HL-60 (cell line): ENCODE data around the gene CCDC88B.

Experiments
- DNase-seq, 2 experiments: peaks; one replicate each; pipeline ENCODE4 v3.0.0-alpha.2; 2010 to 2020; ENCODE audit warnings: low read depth in 1 of 2, low spot score in 1 of 2
- H3K27ac ChIP-seq: fragments of 250-450 bp; sonication (Bioruptor Pico); replicated peaks from 2 replicates; pipeline ENCODE4 v1.5.1; 2020; ENCODE audit warnings: mild to moderate bottlenecking, moderate library complexity
- H3K27me3 ChIP-seq: fragments of 250-450 bp; sonication (Bioruptor Pico); 2 replicates; pipeline ENCODE4 v1.5.1; 2021; ENCODE audit warnings: mild to moderate bottlenecking, moderate library complexity; ENCODE audit not compliant: insufficient read depth, poor library complexity, severe bottlenecking
- H3K4me3 ChIP-seq: replicated peaks from 2 replicates; pipeline ENCODE4 v1.5.1; 2011; ENCODE audit warnings: mild to moderate bottlenecking, control low read depth, low read length; ENCODE audit not compliant: insufficient read depth
- GABPA ChIP-seq: IDR thresholded peaks from 2 replicates; pipeline ENCODE4 v1.6.1; 2012; ENCODE audit warnings: low read depth
- POLR2AphosphoS5 ChIP-seq: IDR thresholded peaks from 2 replicates; pipeline ENCODE4 v1.6.1; 2012; ENCODE audit warnings: low read depth
- REST ChIP-seq: IDR thresholded peaks from 2 replicates; pipeline ENCODE4 v1.6.1; 2012; ENCODE audit warnings: low read depth; ENCODE audit not compliant: insufficient replicate concordance
- SPI1 ChIP-seq: IDR thresholded peaks from 2 replicates; pipeline ENCODE4 v1.6.1; 2012; ENCODE audit warnings: low read depth, mild to moderate bottlenecking, borderline replicate concordance
- TF ChIP-seq, protein P1 (sequence below): IDR thresholded peaks from one replicate; pipeline ENCODE4 v1.5.1; 2011; ENCODE audit warnings: low read length, control low read depth, inconsistent platforms; ENCODE audit not compliant: insufficient read depth

Gene CCDC88B

DNA sequence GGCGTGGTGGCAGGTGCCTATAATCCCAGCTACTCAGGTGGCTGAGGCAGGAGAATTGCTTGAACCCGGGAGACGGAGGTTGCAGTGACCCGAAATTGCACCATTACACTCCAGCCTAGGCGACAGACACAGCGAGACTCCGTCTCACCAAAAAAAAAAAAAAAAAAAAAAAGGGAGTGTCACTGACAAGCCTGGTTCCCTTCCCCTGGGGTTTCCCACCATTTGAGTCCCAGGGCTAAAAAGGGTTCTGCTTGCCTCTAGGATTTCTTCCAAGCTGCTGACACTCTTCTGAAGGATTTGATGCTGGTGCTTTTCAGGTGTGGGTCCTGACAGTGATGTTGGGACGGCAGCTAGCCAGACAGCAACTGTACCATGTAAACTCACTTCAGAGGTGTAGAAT, 1.3 kb upstream of the CCDC88B start:
- no peak overlapping the region for H3K4me3 ChIP-seq
- no peaks in the 10 kb centered on the region for H3K27me3 ChIP-seq
- peak overlapping the region; percentile 88 for H3K27ac ChIP-seq
- no peak for DNase-seq
- no peak for TF ChIP-seq GABPA
- TF ChIP-seq, protein P1, sequence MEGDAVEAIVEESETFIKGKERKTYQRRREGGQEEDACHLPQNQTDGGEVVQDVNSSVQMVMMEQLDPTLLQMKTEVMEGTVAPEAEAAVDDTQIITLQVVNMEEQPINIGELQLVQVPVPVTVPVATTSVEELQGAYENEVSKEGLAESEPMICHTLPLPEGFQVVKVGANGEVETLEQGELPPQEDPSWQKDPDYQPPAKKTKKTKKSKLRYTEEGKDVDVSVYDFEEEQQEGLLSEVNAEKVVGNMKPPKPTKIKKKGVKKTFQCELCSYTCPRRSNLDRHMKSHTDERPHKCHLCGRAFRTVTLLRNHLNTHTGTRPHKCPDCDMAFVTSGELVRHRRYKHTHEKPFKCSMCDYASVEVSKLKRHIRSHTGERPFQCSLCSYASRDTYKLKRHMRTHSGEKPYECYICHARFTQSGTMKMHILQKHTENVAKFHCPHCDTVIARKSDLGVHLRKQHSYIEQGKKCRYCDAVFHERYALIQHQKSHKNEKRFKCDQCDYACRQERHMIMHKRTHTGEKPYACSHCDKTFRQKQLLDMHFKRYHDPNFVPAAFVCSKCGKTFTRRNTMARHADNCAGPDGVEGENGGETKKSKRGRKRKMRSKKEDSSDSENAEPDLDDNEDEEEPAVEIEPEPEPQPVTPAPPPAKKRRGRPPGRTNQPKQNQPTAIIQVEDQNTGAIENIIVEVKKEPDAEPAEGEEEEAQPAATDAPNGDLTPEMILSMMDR: no peak
- no peak for TF ChIP-seq REST
- TF ChIP-seq POLR2AphosphoS5: no peak
- no peak for TF ChIP-seq SPI1

DNA sequence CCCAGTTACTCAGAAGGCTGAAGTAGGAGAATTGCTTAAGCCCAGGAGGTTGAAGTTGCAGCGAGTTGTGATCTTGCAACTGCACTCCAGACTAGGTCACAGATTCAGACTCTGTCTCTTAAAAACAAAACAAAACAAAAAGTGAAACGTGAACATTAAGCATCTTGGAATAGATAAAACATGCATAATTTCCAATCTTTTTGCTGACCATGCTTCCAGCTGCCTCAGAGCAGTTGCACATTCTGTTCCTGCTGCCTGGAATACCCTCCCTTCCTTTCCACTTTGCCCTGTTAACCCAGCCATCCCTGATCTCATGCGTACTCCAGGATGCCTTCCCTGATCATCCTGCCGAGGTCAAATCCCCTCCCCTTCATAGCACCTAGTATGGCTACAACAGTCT, 718 bp upstream of the CCDC88B start:
- Histone ChIP-seq H3K27ac (peak overlapping the region; percentile 88), H3K27me3 (no peaks in the 10 kb centered on the region), H3K4me3 (no peak overlapping the region)
- TF ChIP-seq REST (no peak), POLR2AphosphoS5 (no peak), SPI1 (no peak), GABPA (no peak)
- TF ChIP-seq, protein P1: no peak
- peak in 1 of 2 experiments; percentile 45 for DNase-seq

DNA sequence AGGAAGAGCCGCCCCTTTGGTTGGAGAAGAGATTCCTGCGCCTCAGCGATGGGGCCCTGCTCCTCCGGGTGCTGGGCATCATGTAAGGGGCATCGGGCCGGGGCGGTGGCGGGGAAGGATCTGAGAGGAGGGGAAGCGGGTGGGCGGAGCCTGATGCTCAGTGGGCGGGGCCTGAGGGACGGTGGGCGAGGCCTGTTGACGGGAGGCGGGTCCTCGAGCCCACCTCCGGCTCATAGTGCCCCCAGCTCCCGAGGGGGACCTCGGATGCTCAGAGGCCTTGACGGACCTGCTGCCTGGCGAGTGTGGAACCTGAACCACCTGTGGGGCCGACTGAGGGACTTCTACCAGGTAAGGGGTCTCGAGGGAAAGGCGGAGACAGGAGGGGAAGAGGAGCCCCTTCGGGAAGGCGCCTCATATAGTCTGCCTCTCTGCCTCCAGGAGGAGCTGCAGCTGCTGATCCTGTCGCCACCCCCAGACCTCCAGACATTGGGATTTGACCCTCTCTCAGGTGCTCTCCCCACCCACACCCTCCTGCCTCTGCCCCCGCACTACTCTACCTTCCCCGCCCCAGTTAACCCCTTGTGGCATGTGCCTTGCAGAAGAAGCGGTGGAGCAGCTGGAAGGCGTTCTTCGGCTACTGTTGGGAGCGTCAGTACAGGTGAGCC, 799 bp downstream of the CCDC88B start:
- peak overlapping the region; percentile 47 for H3K4me3 ChIP-seq
- H3K27me3 ChIP-seq: no peaks in the 10 kb centered on the region
- TF ChIP-seq POLR2AphosphoS5 (no peak), SPI1 (peak; percentile 47; the same call in 1 of the 2 replicates)
- peak; percentile 87 to 94 for DNase-seq
- peak overlapping the region; percentile 88 for H3K27ac ChIP-seq

- no peak for DNase-seq
- Histone ChIP-seq H3K27ac (peak overlapping the region; percentile 88), H3K4me3 (peak overlapping the region; percentile 47), H3K27me3 (no peaks in the 10 kb centered on the region)
- TF ChIP-seq SPI1: no peak
- no peak for TF ChIP-seq REST
- no peak for TF ChIP-seq POLR2AphosphoS5
- TF ChIP-seq, protein P1: no peak
- no peak for TF ChIP-seq GABPA
Observed at GRCh38 chr11:64341429-64341828, 1.4 kb downstream of the CCDC88B start.
